DND-41 (cell line): ENCODE data around the gene KCNIP1.

ENCODE experiments used
- CTCF ChIP-seq: IDR thresholded peaks from 2 replicates; pipeline ENCODE4 v1.5.1; 2012; ENCODE audit warnings: borderline replicate concordance, low read length, moderate library complexity, mild to moderate bottlenecking; ENCODE audit not compliant: poor library complexity, severe bottlenecking; ENCODE audit errors: extremely low read depth
- EZH2 ChIP-seq: IDR thresholded peaks from 3 replicates; pipeline ENCODE4 v1.6.1; 2012; ENCODE audit warnings: borderline replicate concordance, low read depth, mild to moderate bottlenecking, moderate library complexity, low read length, inconsistent platforms; ENCODE audit not compliant: severe bottlenecking

- TF ChIP-seq CTCF (no peak), EZH2 (no peak)
Measured at GRCh38 chr5:170648541-170648940, 144.7 kb downstream of the KCNIP1 start.
